HepG2 (cell line): ENCODE measurements around the gene SEMA3F. TPM values are rescaled to one million over a fixed set of nuclear protein-coding genes. Genes with fewer than 3 reads are reported as not detected.

ENCODE experiments used
- AHR ChIP-seq: IDR thresholded peaks from 2 replicates; pipeline ENCODE4 v1.6.1; 2018; ENCODE audit warnings: missing genetic modification reagents, missing compliant biosample characterization
- BRCA1 ChIP-seq: sonication (generic); formaldehyde crosslinking; IDR thresholded peaks from 2 replicates; pipeline ENCODE4 v1.4.0; 2020; ENCODE audit warnings: missing genetic modification reagents
- CAMTA2 ChIP-seq: sonication (generic); formaldehyde crosslinking; IDR thresholded peaks from 2 replicates; pipeline ENCODE4 v1.4.0; 2020; ENCODE audit warnings: mild to moderate bottlenecking, missing genetic modification reagents, borderline replicate concordance
- CCDC6 ChIP-seq: sonication (generic); formaldehyde crosslinking; IDR thresholded peaks from 2 replicates; pipeline ENCODE4 v1.8.1; 2022; ENCODE audit warnings: mild to moderate bottlenecking, missing genetic modification reagents, moderate library complexity
- EP300 ChIP-seq, 3 experiments: sonication (generic) in 1 of 3; formaldehyde crosslinking in 1 of 3; IDR thresholded peaks; 2 replicates each; pipeline versions ENCODE4 v1.5.1 to v1.6.1; 2011 to 2020; ENCODE audit warnings: low read depth in 2 of 3, low read length in 2 of 3, borderline replicate concordance in 1 of 3, improper control_type of control experiment in 1 of 3, mild to moderate bottlenecking in 1 of 3, missing genetic modification reagents in 1 of 3, moderate library complexity in 1 of 3
- RXRA ChIP-seq: sonication (generic); formaldehyde crosslinking; IDR thresholded peaks from 2 replicates; pipeline ENCODE4 v1.5.1; 2020; ENCODE audit warnings: missing genetic modification reagents
- SMARCC2 ChIP-seq: fragments of 450-650 bp; IDR thresholded peaks from 2 replicates; pipeline ENCODE4 v1.6.1; 2017; ENCODE audit warnings: antibody characterized with exemption, mild to moderate bottlenecking
- ZNF282 ChIP-seq: fragments of 450-650 bp; IDR thresholded peaks from 2 replicates; pipeline ENCODE4 v1.6.1; 2018; ENCODE audit not compliant: partially characterized antibody
- ZNF317 ChIP-seq: sonication (generic); formaldehyde crosslinking; IDR thresholded peaks from 2 replicates; pipeline ENCODE4 v1.5.0; 2020; ENCODE audit warnings: mild to moderate bottlenecking, missing genetic modification reagents
- ZNF446 ChIP-seq: sonication (generic); formaldehyde crosslinking; IDR thresholded peaks from 2 replicates; pipeline ENCODE4 v1.5.0; 2020; ENCODE audit warnings: mild to moderate bottlenecking, missing genetic modification reagents
- ZNF678 ChIP-seq: sonication (generic); formaldehyde crosslinking; IDR thresholded peaks from 2 replicates; pipeline ENCODE4 v1.4.0; 2020; ENCODE audit warnings: mild to moderate bottlenecking, missing genetic modification reagents
- ZNF841 ChIP-seq: sonication (generic); formaldehyde crosslinking; IDR thresholded peaks from 2 replicates; pipeline ENCODE4 v1.8.1; 2023; ENCODE audit warnings: missing genetic modification reagents, borderline replicate concordance
- ZSCAN9 ChIP-seq: IDR thresholded peaks from 2 replicates; pipeline ENCODE4 v1.6.1; 2016; ENCODE audit warnings: borderline replicate concordance
- polyA plus RNA-seq, 8 experiments: library from polyadenylated mRNA; depleted of rRNA in 3 of 8; stranded (reverse) in 7 of 8; unstranded in 1 of 8; fragments of >200 nt; fragmentation: Illumina TruSeq in 4 of 8; extraction: Trizol in 4 of 8; gene quantifications; 2 replicates each; pipeline versions ENCODE4 v1.2.1 to v1.2.3, GENCODE V29; 2011 to 2016; ENCODE audit warnings: low read depth in 4 of 8, missing spikeins in 1 of 8, mixed read lengths in 1 of 8; ENCODE audit not compliant: insufficient read depth in 1 of 8
- total RNA-seq, 5 experiments: library from RNA; depleted of rRNA; stranded (reverse); fragments of >200 nt; fragmentation: Illumina TruSeq; extraction: Trizol; gene quantifications; 2 replicates each; pipeline ENCODE4 v1.2.3, GENCODE V29; 2016; ENCODE audit warnings: low read depth in 1 of 5
- TF ChIP-seq, protein P1 (sequence below): sonication (generic); formaldehyde crosslinking; IDR thresholded peaks from 2 replicates; pipeline ENCODE4 v1.4.0; 2020; ENCODE audit warnings: missing genetic modification reagents
- TF ChIP-seq, protein P2 (sequence below): sonication (generic); IDR thresholded peaks from 2 replicates; pipeline ENCODE4 v1.6.1; 2016; ENCODE audit warnings: low read depth, borderline replicate concordance
- TF ChIP-seq, protein P3 (sequence below): sonication (generic); formaldehyde crosslinking; IDR thresholded peaks from 2 replicates; pipeline ENCODE4 v1.5.1; 2020; ENCODE audit warnings: missing genetic modification reagents, mild to moderate bottlenecking, borderline replicate concordance
- TF ChIP-seq, protein P4 (sequence below): sonication (generic); formaldehyde crosslinking; IDR thresholded peaks from 2 replicates; pipeline ENCODE4 v1.5.1; 2020; ENCODE audit warnings: mild to moderate bottlenecking, moderate library complexity, missing genetic modification reagents
- TF ChIP-seq, protein P5 (sequence below): sonication (generic); formaldehyde crosslinking; IDR thresholded peaks from 2 replicates; pipeline ENCODE4 v1.8.0; 2022; ENCODE audit warnings: missing genetic modification reagents, mild to moderate bottlenecking, borderline replicate concordance
- TF ChIP-seq, protein P6 (sequence below): sonication (generic); formaldehyde crosslinking; IDR thresholded peaks from 2 replicates; pipeline ENCODE4 v1.9.0; 2021; ENCODE audit warnings: missing genetic modification reagents, mild to moderate bottlenecking, borderline replicate concordance

Gene SEMA3F
- total and polyA plus RNA-seq, 2 of the 13 experiments (the other 11 are each of a cell fraction or from before 2014, with no cell fraction given), result 7.6 to 17.2 TPM

DNA sequence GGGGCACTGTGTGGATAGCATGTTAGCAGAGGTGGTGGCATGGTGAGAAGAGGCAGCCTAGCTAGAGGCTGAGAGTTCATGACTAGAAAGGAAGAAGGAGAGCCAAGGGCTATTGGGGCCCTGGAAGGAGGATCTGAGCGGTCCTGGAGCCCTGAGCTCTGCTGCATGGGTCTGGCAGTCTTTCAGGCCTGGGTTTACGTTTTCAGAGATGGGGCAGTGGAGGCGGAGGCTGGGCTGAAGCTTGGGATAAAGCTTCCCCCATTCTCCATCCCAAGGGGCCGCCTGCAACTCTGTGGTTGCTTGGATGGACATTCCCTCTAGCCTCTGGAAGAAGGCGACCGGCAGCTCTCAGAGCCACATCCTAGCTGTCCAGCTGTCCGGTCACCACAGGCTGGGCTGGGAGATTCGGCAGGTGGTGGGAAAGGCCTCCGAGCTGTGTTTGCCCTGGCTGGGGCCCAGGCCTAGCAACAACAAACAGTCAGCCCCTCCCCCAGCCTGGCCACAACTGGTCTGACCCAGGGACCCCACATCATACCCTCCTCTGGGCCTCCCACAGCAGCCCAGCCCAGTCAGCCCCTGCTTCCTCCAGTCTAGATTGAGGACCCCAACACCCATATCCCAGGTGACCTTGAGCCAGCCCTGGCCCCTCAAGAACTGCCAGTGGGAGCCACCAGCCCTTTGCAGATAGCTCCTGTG lies 48.1 kb downstream of the SEMA3F start (continued):
- TF ChIP-seq, protein P1, sequence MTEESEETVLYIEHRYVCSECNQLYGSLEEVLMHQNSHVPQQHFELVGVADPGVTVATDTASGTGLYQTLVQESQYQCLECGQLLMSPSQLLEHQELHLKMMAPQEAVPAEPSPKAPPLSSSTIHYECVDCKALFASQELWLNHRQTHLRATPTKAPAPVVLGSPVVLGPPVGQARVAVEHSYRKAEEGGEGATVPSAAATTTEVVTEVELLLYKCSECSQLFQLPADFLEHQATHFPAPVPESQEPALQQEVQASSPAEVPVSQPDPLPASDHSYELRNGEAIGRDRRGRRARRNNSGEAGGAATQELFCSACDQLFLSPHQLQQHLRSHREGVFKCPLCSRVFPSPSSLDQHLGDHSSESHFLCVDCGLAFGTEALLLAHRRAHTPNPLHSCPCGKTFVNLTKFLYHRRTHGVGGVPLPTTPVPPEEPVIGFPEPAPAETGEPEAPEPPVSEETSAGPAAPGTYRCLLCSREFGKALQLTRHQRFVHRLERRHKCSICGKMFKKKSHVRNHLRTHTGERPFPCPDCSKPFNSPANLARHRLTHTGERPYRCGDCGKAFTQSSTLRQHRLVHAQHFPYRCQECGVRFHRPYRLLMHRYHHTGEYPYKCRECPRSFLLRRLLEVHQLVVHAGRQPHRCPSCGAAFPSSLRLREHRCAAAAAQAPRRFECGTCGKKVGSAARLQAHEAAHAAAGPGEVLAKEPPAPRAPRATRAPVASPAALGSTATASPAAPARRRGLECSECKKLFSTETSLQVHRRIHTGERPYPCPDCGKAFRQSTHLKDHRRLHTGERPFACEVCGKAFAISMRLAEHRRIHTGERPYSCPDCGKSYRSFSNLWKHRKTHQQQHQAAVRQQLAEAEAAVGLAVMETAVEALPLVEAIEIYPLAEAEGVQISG (CRISPR knock-in tag), result no peak; the same call in 1 of the 2 replicates
- TF ChIP-seq ZNF317 (CRISPR knock-in tag) (peak; percentile 86), ZSCAN9 (CRISPR knock-in tag) (peak; percentile 67; the same call in 1 of the 2 replicates), RXRA (CRISPR knock-in tag) (peak; percentile 80), SMARCC2 (no peak), ZNF841 (CRISPR knock-in tag) (no peak), EP300 (IDR thresholded peaks at IDR 0.05; ENCODE audit: low read depth in 2 of 2, low read length in 2 of 2) (peak in 1 of 2 experiments; percentile 71; a peak in 2 of 4 replicates), EP300 (CRISPR knock-in tag; IDR thresholded peaks at IDR 0.05; ENCODE audit: borderline replicate concordance) (peak; percentile 90), CCDC6 (CRISPR knock-in tag) (peak; percentile 60; the same call in 1 of the 2 replicates), BRCA1 (CRISPR knock-in tag) (no peak), ZNF282 (no peak), CAMTA2 (no peak), ZNF446 (CRISPR knock-in tag) (no peak), ZNF678 (CRISPR knock-in tag) (peak; percentile 32; the same call in 1 of the 2 replicates), AHR (no peak)
- TF ChIP-seq, protein P2, sequence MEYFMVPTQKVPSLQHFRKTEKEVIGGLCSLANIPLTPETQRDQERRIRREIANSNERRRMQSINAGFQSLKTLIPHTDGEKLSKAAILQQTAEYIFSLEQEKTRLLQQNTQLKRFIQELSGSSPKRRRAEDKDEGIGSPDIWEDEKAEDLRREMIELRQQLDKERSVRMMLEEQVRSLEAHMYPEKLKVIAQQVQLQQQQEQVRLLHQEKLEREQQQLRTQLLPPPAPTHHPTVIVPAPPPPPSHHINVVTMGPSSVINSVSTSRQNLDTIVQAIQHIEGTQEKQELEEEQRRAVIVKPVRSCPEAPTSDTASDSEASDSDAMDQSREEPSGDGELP, result peak; percentile 89; the same call in 1 of the 2 replicates
- TF ChIP-seq, protein P3, sequence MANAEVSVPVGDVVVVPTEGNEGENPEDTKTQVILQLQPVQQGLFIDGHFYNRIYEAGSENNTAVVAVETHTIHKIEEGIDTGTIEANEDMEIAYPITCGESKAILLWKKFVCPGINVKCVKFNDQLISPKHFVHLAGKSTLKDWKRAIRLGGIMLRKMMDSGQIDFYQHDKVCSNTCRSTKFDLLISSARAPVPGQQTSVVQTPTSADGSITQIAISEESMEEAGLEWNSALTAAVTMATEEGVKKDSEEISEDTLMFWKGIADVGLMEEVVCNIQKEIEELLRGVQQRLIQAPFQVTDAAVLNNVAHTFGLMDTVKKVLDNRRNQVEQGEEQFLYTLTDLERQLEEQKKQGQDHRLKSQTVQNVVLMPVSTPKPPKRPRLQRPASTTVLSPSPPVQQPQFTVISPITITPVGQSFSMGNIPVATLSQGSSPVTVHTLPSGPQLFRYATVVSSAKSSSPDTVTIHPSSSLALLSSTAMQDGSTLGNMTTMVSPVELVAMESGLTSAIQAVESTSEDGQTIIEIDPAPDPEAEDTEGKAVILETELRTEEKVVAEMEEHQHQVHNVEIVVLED (CRISPR knock-in tag), result peak; percentile 62
- TF ChIP-seq, protein P4, sequence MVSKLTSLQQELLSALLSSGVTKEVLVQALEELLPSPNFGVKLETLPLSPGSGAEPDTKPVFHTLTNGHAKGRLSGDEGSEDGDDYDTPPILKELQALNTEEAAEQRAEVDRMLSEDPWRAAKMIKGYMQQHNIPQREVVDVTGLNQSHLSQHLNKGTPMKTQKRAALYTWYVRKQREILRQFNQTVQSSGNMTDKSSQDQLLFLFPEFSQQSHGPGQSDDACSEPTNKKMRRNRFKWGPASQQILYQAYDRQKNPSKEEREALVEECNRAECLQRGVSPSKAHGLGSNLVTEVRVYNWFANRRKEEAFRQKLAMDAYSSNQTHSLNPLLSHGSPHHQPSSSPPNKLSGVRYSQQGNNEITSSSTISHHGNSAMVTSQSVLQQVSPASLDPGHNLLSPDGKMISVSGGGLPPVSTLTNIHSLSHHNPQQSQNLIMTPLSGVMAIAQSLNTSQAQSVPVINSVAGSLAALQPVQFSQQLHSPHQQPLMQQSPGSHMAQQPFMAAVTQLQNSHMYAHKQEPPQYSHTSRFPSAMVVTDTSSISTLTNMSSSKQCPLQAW, result peak; percentile 82; the same call in 1 of the 2 replicates
- TF ChIP-seq, protein P5, sequence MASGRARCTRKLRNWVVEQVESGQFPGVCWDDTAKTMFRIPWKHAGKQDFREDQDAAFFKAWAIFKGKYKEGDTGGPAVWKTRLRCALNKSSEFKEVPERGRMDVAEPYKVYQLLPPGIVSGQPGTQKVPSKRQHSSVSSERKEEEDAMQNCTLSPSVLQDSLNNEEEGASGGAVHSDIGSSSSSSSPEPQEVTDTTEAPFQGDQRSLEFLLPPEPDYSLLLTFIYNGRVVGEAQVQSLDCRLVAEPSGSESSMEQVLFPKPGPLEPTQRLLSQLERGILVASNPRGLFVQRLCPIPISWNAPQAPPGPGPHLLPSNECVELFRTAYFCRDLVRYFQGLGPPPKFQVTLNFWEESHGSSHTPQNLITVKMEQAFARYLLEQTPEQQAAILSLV (CRISPR knock-in tag), result peak; percentile 53; the same call in 1 of the 2 replicates
- TF ChIP-seq, protein P6, sequence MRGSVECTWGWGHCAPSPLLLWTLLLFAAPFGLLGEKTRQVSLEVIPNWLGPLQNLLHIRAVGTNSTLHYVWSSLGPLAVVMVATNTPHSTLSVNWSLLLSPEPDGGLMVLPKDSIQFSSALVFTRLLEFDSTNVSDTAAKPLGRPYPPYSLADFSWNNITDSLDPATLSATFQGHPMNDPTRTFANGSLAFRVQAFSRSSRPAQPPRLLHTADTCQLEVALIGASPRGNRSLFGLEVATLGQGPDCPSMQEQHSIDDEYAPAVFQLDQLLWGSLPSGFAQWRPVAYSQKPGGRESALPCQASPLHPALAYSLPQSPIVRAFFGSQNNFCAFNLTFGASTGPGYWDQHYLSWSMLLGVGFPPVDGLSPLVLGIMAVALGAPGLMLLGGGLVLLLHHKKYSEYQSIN, result no peak
